Suprapubic skin (tissue), 4 donors: Measurements from ENCODE around the gene PVR.

Experiments used
- CTCF ChIP-seq, 2 donors: fragments of 200-600 bp in 1 of 2; fragments of 450-650 bp in 1 of 2; sonication (generic) in 1 of 2; IDR thresholded peaks; one replicate each; pipeline ENCODE4 v1.5.1; 2016 to 2019; ENCODE audit warnings: antibody characterized with exemption in 2 of 2, mild to moderate bottlenecking in 1 of 2, moderate library complexity in 1 of 2
- EP300 ChIP-seq: sonication (generic); formaldehyde crosslinking; IDR thresholded peaks from one replicate; pipeline ENCODE4 v1.6.1; 2017; ENCODE audit warnings: antibody characterized with exemption
- POLR2A ChIP-seq, 2 donors: fragments of 450-650 bp; IDR thresholded peaks; one replicate each; pipeline ENCODE4 v1.6.1; 2017; ENCODE audit warnings: antibody characterized with exemption in 2 of 2, mild to moderate bottlenecking in 2 of 2, moderate library complexity in 2 of 2
- POLR2AphosphoS5 ChIP-seq, 3 donors: sonication (generic); formaldehyde crosslinking; IDR thresholded peaks; one replicate each; pipeline ENCODE4 v1.6.1; 2017; ENCODE audit warnings: antibody characterized with exemption in 3 of 3

DNA sequence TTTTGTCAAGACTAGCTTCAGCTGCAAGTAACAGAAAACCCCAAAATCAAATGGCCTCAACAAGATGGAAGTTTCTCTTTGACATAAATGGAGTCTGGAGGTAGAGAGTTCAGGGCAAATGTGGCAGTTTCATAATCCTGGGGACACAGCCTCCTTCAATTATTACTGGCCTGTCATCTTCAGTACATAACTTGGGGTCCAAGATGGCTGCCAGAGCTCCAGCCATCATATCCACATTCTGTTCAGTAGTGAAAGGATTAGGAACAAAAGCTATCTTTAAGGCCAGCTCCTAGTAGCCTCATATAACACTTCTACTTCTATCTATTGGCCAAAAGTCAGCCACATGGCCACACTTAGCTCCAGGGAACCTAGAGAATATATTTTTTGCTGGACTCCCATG lies 45.4 kb upstream of the PVR start:
- TF ChIP-seq POLR2A (IDR thresholded peaks at IDR 0.05) (no peak), CTCF (IDR thresholded peaks at IDR 0.05) (no peak), POLR2AphosphoS5 (IDR thresholded peaks at IDR 0.05) (no peak), EP300 (no peak)
